Heart right ventricle (tissue), 16 donors: ENCODE results near the gene TCEA2. TPM values are rescaled to one million over a fixed set of nuclear protein-coding genes. Genes with fewer than 3 reads are reported as not detected.
A peak's percentile ranks its signal among the peaks of the same experiment; 100 is the strongest.

Source experiments
- ATAC-seq, 8 donors: fragments of 200-7000 bp; cut with Tn5 transposase; one replicate each; pipeline ENCODE4 v1.9.1; 2020; ENCODE audit warnings: mild to moderate bottlenecking in 8 of 8, moderate library complexity in 8 of 8, moderate number of reproducible peaks in 1 of 8
- DNase-seq, 2 donors: peaks; one replicate each; pipeline ENCODE4 v3.0.0-alpha.2; 2020
- H3K27ac ChIP-seq, 10 donors: fragments of 200-600 bp; sonication (generic) in 2 of 10; one replicate each; pipeline versions ENCODE4 v1.5.0 to v1.8.0; 2020 to 2022; ENCODE audit warnings: mild to moderate bottlenecking in 3 of 10
- H3K27me3 ChIP-seq, 7 donors: fragments of 200-600 bp; one replicate each; pipeline ENCODE4 v1.8.0; 2021 to 2022; ENCODE audit warnings: mild to moderate bottlenecking in 2 of 7
- H3K36me3 ChIP-seq, 9 donors: fragments of 200-600 bp; sonication (generic) in 1 of 9; one replicate each; pipeline versions ENCODE4 v1.5.0 to v1.8.0; 2020 to 2022; ENCODE audit warnings: mild to moderate bottlenecking in 2 of 9
- H3K4me1 ChIP-seq, 9 donors: fragments of 200-600 bp; sonication (generic) in 1 of 9; one replicate each; pipeline versions ENCODE4 v1.5.0 to v1.8.0; 2020 to 2022; ENCODE audit warnings: mild to moderate bottlenecking in 4 of 9
- H3K4me3 ChIP-seq, 10 donors: fragments of 200-600 bp; sonication (generic) in 2 of 10; one replicate each; pipeline versions ENCODE4 v1.5.0 to v1.8.0; 2020 to 2022; ENCODE audit warnings: mild to moderate bottlenecking in 7 of 10, moderate library complexity in 2 of 10
- H3K9me3 ChIP-seq, 11 donors: fragments of 200-600 bp in 10 of 11; sonication (generic) in 2 of 11; one replicate each; pipeline versions ENCODE4 v1.5.0 to v1.8.0; 2013 to 2022; ENCODE audit warnings: mild to moderate bottlenecking in 2 of 11, control low read depth in 1 of 11, moderate library complexity in 1 of 11
- CTCF ChIP-seq, 9 donors: fragments of 200-600 bp; sonication (generic) in 2 of 9; IDR thresholded peaks; one replicate each; pipeline versions ENCODE4 v1.5.0 to v1.8.0; 2021 to 2022; ENCODE audit warnings: antibody characterized with exemption in 9 of 9, mild to moderate bottlenecking in 5 of 9, moderate library complexity in 1 of 9
- WGBS, 2 donors: extraction: QIAGEN DNeasy Blood & Tissue Kit; methylation state at CpG; one replicate each; pipeline ENCODE4 v1.1.7; 2013; ENCODE audit warnings: inconsistent platforms in 1 of 2; 5-methylcytosine and 5-hydroxymethylcytosine counted together
- intact Hi-C, 10 donors: fragments of 100-400 bp; cut with DNase I; formaldehyde crosslinking; loops; one replicate each; pipeline versions ENCODE4 v1.11.1 to v1.14.2; 2022
- polyA plus RNA-seq, 2 donors: library from polyadenylated mRNA; stranded (reverse); fragments of 200-250 nt; gene quantifications; one replicate each; pipeline ENCODE4 v1.2.3, GENCODE V29; 2013
- total RNA-seq, 10 donors: library from RNA; stranded (reverse); fragmentation: NEBNext Ultra II Directional in 3 of 10; extraction: Animal tissue kit (Norgen Biotek cat#: 25700) in 3 of 10; gene quantifications; one replicate each; pipeline versions ENCODE4 v1.2.1 to v1.2.4, GENCODE V29; 2021 to 2023
- donor health status: Arrhythmogenic right ventricular cardiomyopathy.
- donor health status: ischemic (EF 13 %, LVEDD 7.1; RV severe dilation, severe dysfunction).
- donor health status: healthy with polysubstance abuse.
- donor health status: DM: no; HTN: yes; CAD: no.
- donor health status: DM: no; HTN: no; CAD: no.
- donor health status: ischemic (EF 25% LVEDD 6.9; RV normal size, moderate dysfunction).
- donor health status: ischemic (EF 25% LVEDD 5.7; RV mildly dilated, moderate dysfunction).
- donor health status: healthy.
- donor health status: DM: yes; HTN: yes; CAD: no.
- donor health status: Ischemic cardiomyopathy.
- donor health status: ischemic (EF 35%, LVEDD 5.7; RV mildly dilated, moderate dysfunction).
- donor health status: nonischemic (EF 11% LVEDD 7.7; RV severe dilation, severe dysfunction).
- donor health status: DM: yes; HTN: yes; CAD: no.
- donor health status: PGD.
- donor health status: ischemic (EF 29% LVEDD 5.4; RV normal size, mild dysfunction).
- donor health status: nonischemic (EF 23%, LVEDD 6.1; RV moderate dilation, normal function).

Gene TCEA2
- total and polyA plus RNA-seq, 12 donors, result 35.0 to 54.9 (median 44.9) TPM

GRCh38 chr20:64069614-64070243, 6.7 kb downstream of the TCEA2 start:
- intact Hi-C loops, result loop anchor here in 1 of 10 donors (5.0 kb wide), 1 partner anchor 87 kb away; the partner anchor contains the start of gene PRPF6
- DNase-seq (no peak), ATAC-seq (peak in 3 of 8 donors; percentile 5 to 23 (median 17))
- Histone ChIP-seq H3K4me3 (no peak overlapping the region), H3K4me1 (peaks cover 0 to 24% (median 6%) of the 10 kb centered on the region in 9 donors), H3K36me3 (peaks cover 0 to 48% (median 0%) of the 10 kb centered on the region in 9 donors), H3K27me3 (no peaks in the 10 kb centered on the region), H3K27ac (no peak overlapping the region), H3K9me3 (no peaks in the 10 kb centered on the region)
- 57 to 63% methylated on average over 14 of the region's 14 CpGs for WGBS, 2 donors
- peak; percentile 36 to 80 (median 67) for TF ChIP-seq CTCF (IDR thresholded peaks at IDR 0.05)

DNA sequence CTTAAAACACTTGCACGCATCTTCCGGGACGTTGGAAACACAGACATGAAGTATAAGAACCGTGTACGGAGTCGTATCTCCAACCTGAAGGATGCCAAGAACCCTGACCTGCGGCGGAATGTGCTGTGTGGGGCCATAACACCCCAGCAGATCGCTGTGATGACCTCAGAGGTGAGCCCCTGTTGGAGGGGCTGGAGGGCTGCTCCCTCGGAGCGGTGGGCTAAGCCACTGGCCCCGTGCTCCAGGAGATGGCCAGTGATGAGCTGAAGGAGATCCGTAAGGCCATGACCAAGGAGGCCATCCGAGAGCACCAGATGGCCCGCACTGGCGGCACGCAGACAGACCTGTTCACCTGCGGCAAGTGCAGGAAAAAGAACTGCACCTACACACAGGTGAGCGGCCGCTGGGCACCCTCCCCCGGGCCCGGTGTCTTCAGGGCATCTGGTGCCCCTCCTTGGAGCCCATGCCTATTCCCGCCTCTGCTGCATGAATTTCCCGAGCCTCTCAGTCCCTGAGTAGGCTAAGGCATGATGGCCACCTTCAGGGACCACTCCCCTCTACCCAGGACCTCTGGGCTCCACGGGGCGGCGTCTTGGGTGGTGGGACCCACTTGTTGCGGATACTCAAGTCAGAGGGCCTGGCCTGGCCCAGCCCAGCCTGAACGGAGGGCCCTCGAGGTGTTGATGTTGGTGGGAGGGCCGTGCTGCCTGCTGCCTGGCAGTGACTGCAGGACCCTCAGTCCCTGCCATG, 7.4 kb downstream of the TCEA2 start:
- H3K27me3 ChIP-seq, result no peaks in the 10 kb centered on the region
- H3K27ac ChIP-seq, result no peak overlapping the region
- TF ChIP-seq CTCF (IDR thresholded peaks at IDR 0.05), result no peak
- intact Hi-C loops, result no loop called here
- peaks cover 0 to 55% (median 0%) of the 10 kb centered on the region in 9 donors for H3K36me3 ChIP-seq
- ATAC-seq (no peak), DNase-seq (no peak)
- no peaks in the 10 kb centered on the region for H3K9me3 ChIP-seq
- 95 to 96% methylated on average over 31 of the region's 31 CpGs for WGBS, 2 donors
- H3K4me1 ChIP-seq, result peaks cover 0 to 19% (median 0%) of the 10 kb centered on the region in 9 donors
- no peak overlapping the region for H3K4me3 ChIP-seq

GRCh38 chr20:64071341-64072332, 8.6 kb downstream of the TCEA2 start:
- Histone ChIP-seq H3K4me1 (peaks cover 0 to 14% (median 0%) of the 10 kb centered on the region in 9 donors), H3K36me3 (peaks cover 0 to 61% (median 0%) of the 10 kb centered on the region in 9 donors), H3K27ac (no peak overlapping the region), H3K4me3 (no peak overlapping the region), H3K9me3 (no peaks in the 10 kb centered on the region), H3K27me3 (no peaks in the 10 kb centered on the region)
- intact Hi-C loops, result no loop called here
- ATAC-seq, result no peak
- no peak for TF ChIP-seq CTCF (IDR thresholded peaks at IDR 0.05)
- DNase-seq, result no peak
- 89 to 92% methylated on average over 29 to 30 of the region's 30 CpGs for WGBS, 2 donors
